Urinary bladder (tissue), 4 donors: ENCODE results near the gene AFAP1. TPM values are rescaled to one million over a fixed set of nuclear protein-coding genes. Genes with fewer than 3 reads are reported as not detected.

Source experiments
- DNase-seq: peaks from one replicate; pipeline ENCODE4 v3.0.0-alpha.2; 2015; ENCODE audit errors: extremely low spot score
- H3K27ac ChIP-seq: one replicate; pipeline ENCODE4 v1.5.1; 2013; ENCODE audit warnings: low read depth, mild to moderate bottlenecking, moderate library complexity
- H3K36me3 ChIP-seq: one replicate; pipeline ENCODE4 v1.6.1; 2013; ENCODE audit warnings: mild to moderate bottlenecking, moderate library complexity; ENCODE audit not compliant: insufficient read depth
- H3K4me1 ChIP-seq: one replicate; pipeline ENCODE4 v1.6.1; 2013; ENCODE audit warnings: mild to moderate bottlenecking, moderate library complexity; ENCODE audit not compliant: insufficient read depth
- H3K4me3 ChIP-seq: one replicate; pipeline ENCODE4 v1.5.1; 2013; ENCODE audit warnings: low read depth, low read length
- WGBS: extraction: QIAGEN DNeasy Blood & Tissue Kit; methylation state at CpG from one replicate; pipeline ENCODE4 v1.1.7; 2013; 5-methylcytosine and 5-hydroxymethylcytosine counted together
- polyA plus RNA-seq: library from polyadenylated mRNA; stranded (reverse); fragments of 200-250 nt; gene quantifications from one replicate; pipeline ENCODE4 v1.2.3, GENCODE V29; 2013
- total RNA-seq: library from RNA; depleted of rRNA; stranded (reverse); fragments of >200 nt; gene quantifications from one replicate; pipeline ENCODE4 v1.2.3, GENCODE V29; 2014
- donor health status: healthy with polysubstance abuse.
- donor health status: healthy.

The AFAP1 gene
- total and polyA plus RNA-seq, 2 donors = 27.8 to 41.8 TPM

GRCh38 chr4:7762376-7763030 lies 177.2 kb downstream of the AFAP1 start:
- no peak overlapping the region for H3K4me3 ChIP-seq
- DNase-seq = no peak
- WGBS = 77% methylated on average over 15 of the region's 15 CpGs
- H3K27ac ChIP-seq = no peak overlapping the region
- no peaks in the 10 kb centered on the region for H3K36me3 ChIP-seq
- no peaks in the 10 kb centered on the region for H3K4me1 ChIP-seq

- no peaks in the 10 kb centered on the region for H3K4me1 ChIP-seq
- no peak overlapping the region for H3K4me3 ChIP-seq
- 25% methylated on average over 12 of the region's 12 CpGs for WGBS
- DNase-seq = peak; percentile 26
- H3K27ac ChIP-seq = no peak overlapping the region
- H3K36me3 ChIP-seq = no peaks in the 10 kb centered on the region
These were observed 177.9 kb downstream of the AFAP1 start for GRCh38 chr4:7761720-7762119.

- Histone ChIP-seq H3K4me1 (no peaks in the 10 kb centered on the region), H3K4me3 (no peak overlapping the region), H3K27ac (no peak overlapping the region), H3K36me3 (no peaks in the 10 kb centered on the region)
- DNase-seq = no peak
- 89% methylated on average over 11 of the region's 11 CpGs for WGBS
These were observed 178.3 kb downstream of the AFAP1 start for GRCh38 chr4:7761312-7761711.

- WGBS = 89% methylated on average over 16 of the region's 16 CpGs
- Histone ChIP-seq H3K27ac (no peak overlapping the region), H3K36me3 (no peaks in the 10 kb centered on the region), H3K4me1 (no peaks in the 10 kb centered on the region), H3K4me3 (no peak overlapping the region)
- no peak for DNase-seq
These were observed 179.0 kb downstream of the AFAP1 start for GRCh38 chr4:7760706-7761105.

GRCh38 chr4:7760228-7760627 lies 179.4 kb downstream of the AFAP1 start:
- Histone ChIP-seq H3K4me1 (no peaks in the 10 kb centered on the region), H3K4me3 (no peak overlapping the region), H3K36me3 (no peaks in the 10 kb centered on the region), H3K27ac (no peak overlapping the region)
- WGBS = 82% methylated on average over 9 of the region's 9 CpGs
- no peak for DNase-seq

- Histone ChIP-seq H3K4me1 (no peaks in the 10 kb centered on the region), H3K36me3 (no peaks in the 10 kb centered on the region), H3K27ac (no peak overlapping the region), H3K4me3 (no peak overlapping the region)
- 90% methylated on average over 7 of the region's 7 CpGs for WGBS
- no peak for DNase-seq
These were observed 180.0 kb downstream of the AFAP1 start for GRCh38 chr4:7759635-7760034.

GRCh38 chr4:7759216-7759615 lies 180.4 kb downstream of the AFAP1 start:
- H3K27ac ChIP-seq = no peak overlapping the region
- DNase-seq = no peak
- H3K36me3 ChIP-seq = no peaks in the 10 kb centered on the region
- WGBS = 79% methylated on average over 12 of the region's 12 CpGs
- H3K4me1 ChIP-seq = no peaks in the 10 kb centered on the region
- H3K4me3 ChIP-seq = no peak overlapping the region

GRCh38 chr4:7758476-7758875 lies 181.2 kb downstream of the AFAP1 start:
- no peak overlapping the region for H3K27ac ChIP-seq
- 90% methylated on average over 11 of the region's 11 CpGs for WGBS
- no peaks in the 10 kb centered on the region for H3K4me1 ChIP-seq
- H3K4me3 ChIP-seq = no peak overlapping the region
- H3K36me3 ChIP-seq = no peaks in the 10 kb centered on the region
- DNase-seq = no peak

GRCh38 chr4:7757501-7758471 lies 181.9 kb downstream of the AFAP1 start:
- Histone ChIP-seq H3K27ac (no peak overlapping the region), H3K36me3 (no peaks in the 10 kb centered on the region), H3K4me1 (no peaks in the 10 kb centered on the region), H3K4me3 (no peak overlapping the region)
- peak; percentile 32 for DNase-seq
- WGBS = 40% methylated on average over 22 of the region's 22 CpGs

GRCh38 chr4:7756561-7757355 lies 182.9 kb downstream of the AFAP1 start:
- 84% methylated on average over 32 of the region's 32 CpGs for WGBS
- DNase-seq = no peak
- Histone ChIP-seq H3K27ac (no peak overlapping the region), H3K36me3 (no peaks in the 10 kb centered on the region), H3K4me1 (no peaks in the 10 kb centered on the region), H3K4me3 (no peak overlapping the region)

- no peak overlapping the region for H3K4me3 ChIP-seq
- no peaks in the 10 kb centered on the region for H3K4me1 ChIP-seq
- DNase-seq = no peak
- 95% methylated on average over 14 of the region's 14 CpGs for WGBS
- no peak overlapping the region for H3K27ac ChIP-seq
- H3K36me3 ChIP-seq = no peaks in the 10 kb centered on the region
These were observed 183.6 kb downstream of the AFAP1 start for GRCh38 chr4:7756071-7756470.

- 93% methylated on average over 16 of the region's 16 CpGs for WGBS
- Histone ChIP-seq H3K4me1 (no peaks in the 10 kb centered on the region), H3K36me3 (no peaks in the 10 kb centered on the region), H3K4me3 (no peak overlapping the region), H3K27ac (no peak overlapping the region)
- DNase-seq = no peak
These were observed 184.1 kb downstream of the AFAP1 start for GRCh38 chr4:7755561-7755960.

- H3K4me1 ChIP-seq = no peaks in the 10 kb centered on the region
- H3K4me3 ChIP-seq = no peak overlapping the region
- H3K27ac ChIP-seq = no peak overlapping the region
- no peak for DNase-seq
- WGBS = 86% methylated on average over 21 of the region's 21 CpGs
- H3K36me3 ChIP-seq = no peaks in the 10 kb centered on the region
These were observed 184.9 kb downstream of the AFAP1 start for GRCh38 chr4:7754565-7755262.
